GM21360 (cell line): ENCODE measurements around the gene CUL9.

Experiments used
- ATAC-seq: cut with Tn5 transposase; IDR thresholded peaks from one replicate; pipeline ENCODE4 v1.9.1; 2021; ENCODE audit warnings: mild to moderate bottlenecking, moderate library complexity; ENCODE audit not compliant: unreplicated experiment

The CUL9 gene

GRCh38 chr6:43254138-43254817 is 72.3 kb downstream of the CUL9 start:
- ATAC-seq = no peak

- no peak for ATAC-seq
Measured at GRCh38 chr6:43254846-43255245, 72.8 kb downstream of the CUL9 start.

- no peak for ATAC-seq
Measured at GRCh38 chr6:43255408-43256054, 73.5 kb downstream of the CUL9 start.

GRCh38 chr6:43256670-43257366 is 74.8 kb downstream of the CUL9 start:
- no peak for ATAC-seq

GRCh38 chr6:43257367-43258145 is 75.6 kb downstream of the CUL9 start:
- ATAC-seq = no peak

GRCh38 chr6:43258180-43258579 is 76.2 kb downstream of the CUL9 start:
- no peak for ATAC-seq

- ATAC-seq = no peak
Measured at GRCh38 chr6:43258807-43259686, 77.1 kb downstream of the CUL9 start.

- no peak for ATAC-seq
Measured at GRCh38 chr6:43260791-43261190, 78.8 kb downstream of the CUL9 start.

- no peak for ATAC-seq
Measured at GRCh38 chr6:43261198-43261597, 79.2 kb downstream of the CUL9 start.

GRCh38 chr6:43262000-43262779 is 80.2 kb downstream of the CUL9 start:
- ATAC-seq = no peak

GRCh38 chr6:43262780-43263313 is 80.9 kb downstream of the CUL9 start:
- ATAC-seq = no peak

GRCh38 chr6:43263314-43264178 is 81.5 kb downstream of the CUL9 start:
- ATAC-seq = peak; percentile 84

GRCh38 chr6:43264599-43265145 is 82.7 kb downstream of the CUL9 start:
- no peak for ATAC-seq

- no peak for ATAC-seq
Measured at GRCh38 chr6:43265564-43265963, 83.6 kb downstream of the CUL9 start.

- no peak for ATAC-seq
Measured at GRCh38 chr6:43267619-43268354, 85.8 kb downstream of the CUL9 start.

- no peak for ATAC-seq
Measured at GRCh38 chr6:43268355-43268700, 86.3 kb downstream of the CUL9 start.

- no peak for ATAC-seq
Measured at GRCh38 chr6:43268782-43269272, 86.8 kb downstream of the CUL9 start.
